SK-N-MC (cell line): ENCODE results near the gene GPR27.

Experiments used
- DNase-seq: peaks from one replicate; pipeline ENCODE4 v3.0.0-alpha.2; 2011; ENCODE audit warnings: low read depth, low spot score
- H3K27ac ChIP-seq: fragments of 200-600 bp; sonication (generic); 2 replicates; pipeline ENCODE4 v1.5.1; 2016; ENCODE audit warnings: mixed run types
- H3K36me3 ChIP-seq: fragments of 200-600 bp; sonication (generic); 2 replicates; pipeline ENCODE4 v1.6.1; 2017; ENCODE audit warnings: antibody characterized with exemption, low read length, mixed read lengths; ENCODE audit not compliant: insufficient read depth
- H3K4me3 ChIP-seq: fragments of 200-600 bp; sonication (generic); 2 replicates; pipeline ENCODE4 v1.5.1; 2016
- H3K9ac ChIP-seq: fragments of 200-600 bp; sonication (generic); 2 replicates; pipeline ENCODE4 v1.8.0; 2017; ENCODE audit warnings: mixed run types, mixed read lengths; ENCODE audit not compliant: insufficient read length
- H3K9me3 ChIP-seq: fragments of 200-600 bp; sonication (generic); 2 replicates; pipeline ENCODE4 v1.6.1; 2017; ENCODE audit warnings: low read depth, mild to moderate bottlenecking, antibody characterized with exemption, low read length, moderate library complexity, mixed read lengths
- EZH2 ChIP-seq: fragments of 200-600 bp; sonication (generic); IDR thresholded peaks from one replicate; pipeline ENCODE4 v1.6.1; 2017; ENCODE audit warnings: antibody characterized with exemption
- FOXP2 ChIP-seq: optimal IDR thresholded peaks from 2 replicates; pipeline ENCODE3; 2011; ENCODE audit warnings: mild to moderate bottlenecking, moderate library complexity; ENCODE audit not compliant: insufficient read depth; ENCODE audit errors: extremely low read length, control extremely low read depth
- POLR2AphosphoS5 ChIP-seq: IDR thresholded peaks from 2 replicates; pipeline ENCODE4 v1.6.1; 2012; ENCODE audit warnings: mild to moderate bottlenecking, low read depth, low read length, borderline replicate concordance

The GPR27 gene

DNA sequence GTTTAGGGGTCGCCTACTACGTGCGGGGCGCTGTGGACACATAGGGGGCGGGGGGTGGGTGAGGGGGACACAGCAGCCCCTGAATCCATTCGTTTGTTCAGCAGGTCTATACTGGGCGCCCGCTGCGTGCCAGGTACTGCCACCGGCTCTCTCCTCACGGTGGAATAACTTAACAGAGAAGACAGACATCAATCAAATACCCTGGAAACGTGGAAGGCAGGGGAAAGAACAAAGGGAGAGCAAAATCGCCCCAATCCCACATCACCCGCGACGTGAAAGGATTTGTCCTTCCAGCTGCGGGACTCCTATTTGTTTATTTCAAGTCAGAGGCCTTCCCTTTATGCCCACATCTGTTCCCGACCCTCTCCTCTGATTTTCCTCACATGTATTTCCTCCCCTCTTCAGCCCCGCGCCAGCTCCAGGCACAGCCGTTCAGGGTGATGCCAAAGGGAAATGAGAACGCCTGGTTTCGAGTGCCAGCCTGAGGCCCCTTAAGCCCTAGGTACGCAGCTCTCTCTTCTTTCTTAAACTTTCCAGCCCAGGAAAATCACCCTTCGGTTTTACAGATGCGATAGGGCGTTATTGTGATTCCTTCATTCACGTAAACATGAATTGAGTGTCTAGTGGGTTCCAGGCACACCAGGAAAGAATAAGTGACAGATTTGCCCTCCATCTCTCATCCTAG is 32.0 kb downstream of the GPR27 start:
- no peak for DNase-seq

DNA sequence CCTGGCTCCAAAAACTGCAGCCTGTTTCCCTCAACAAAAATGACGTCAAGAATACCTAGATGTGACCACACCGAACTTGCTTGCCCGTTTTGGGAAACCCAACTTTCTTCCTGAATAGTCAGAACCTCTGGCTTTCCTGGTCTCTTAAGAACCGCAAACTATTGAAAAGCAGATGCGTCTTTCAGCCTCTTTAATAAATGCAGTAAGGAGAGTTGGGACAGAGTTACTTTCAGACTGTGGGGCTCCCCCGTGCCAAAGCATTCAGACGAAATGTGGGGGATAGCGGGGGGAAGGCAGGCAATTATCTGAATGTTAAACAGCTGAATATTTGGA is 32.5 kb downstream of the GPR27 start:
- peak overlapping the region; percentile 9; the same call in 1 of the 2 replicates for H3K4me3 ChIP-seq
- 0 out of 2 replicates have a peak overlapping the region, but pooled peaks have one; percentile 42 for H3K27ac ChIP-seq
- TF ChIP-seq POLR2AphosphoS5 = no peak
- TF ChIP-seq EZH2 = no peak
- TF ChIP-seq FOXP2 = no peak
- no peaks in the 10 kb centered on the region for H3K36me3 ChIP-seq
- no peak overlapping the region for H3K9ac ChIP-seq
- DNase-seq = no peak
- no peaks in the 10 kb centered on the region for H3K9me3 ChIP-seq

More for the DNA sequence above, 32.0 kb downstream of the GPR27 start:
- Histone ChIP-seq H3K9me3 (no peaks in the 10 kb centered on the region), H3K36me3 (no peaks in the 10 kb centered on the region), H3K27ac (no peak overlapping the region), H3K4me3 (peak overlapping the region; percentile 80), H3K9ac (peak overlapping the region; percentile 20)
- TF ChIP-seq FOXP2 (no peak), POLR2AphosphoS5 (no peak), EZH2 (no peak)

DNA sequence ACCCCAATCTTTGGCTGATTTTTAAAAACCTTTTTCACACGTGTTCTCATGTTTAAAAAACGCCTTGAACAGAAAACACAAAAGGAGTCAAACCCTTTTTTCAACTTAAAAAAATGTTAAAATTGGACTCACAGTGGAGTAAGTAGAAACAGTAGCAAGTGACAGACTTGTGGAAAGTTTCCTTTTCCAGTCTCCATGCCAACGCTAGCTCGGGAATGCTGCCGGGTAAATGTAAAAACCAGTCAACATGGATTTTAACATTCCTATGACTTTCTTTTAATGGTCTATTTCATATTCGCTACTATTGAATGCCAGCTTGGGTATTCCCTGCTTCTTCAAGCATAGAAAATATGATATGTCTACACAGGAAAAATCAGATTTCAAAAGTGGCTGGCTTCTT is 32.9 kb downstream of the GPR27 start:
- H3K4me3 ChIP-seq = peak overlapping the region; percentile 9; the same call in 1 of the 2 replicates
- no peak for TF ChIP-seq EZH2
- no peak for TF ChIP-seq FOXP2
- no peak for TF ChIP-seq POLR2AphosphoS5
- 0 out of 2 replicates have a peak overlapping the region, but pooled peaks have one; percentile 42 for H3K27ac ChIP-seq
- H3K9me3 ChIP-seq = no peaks in the 10 kb centered on the region
- H3K36me3 ChIP-seq = no peaks in the 10 kb centered on the region
- no peak for DNase-seq
- no peak overlapping the region for H3K9ac ChIP-seq

DNA sequence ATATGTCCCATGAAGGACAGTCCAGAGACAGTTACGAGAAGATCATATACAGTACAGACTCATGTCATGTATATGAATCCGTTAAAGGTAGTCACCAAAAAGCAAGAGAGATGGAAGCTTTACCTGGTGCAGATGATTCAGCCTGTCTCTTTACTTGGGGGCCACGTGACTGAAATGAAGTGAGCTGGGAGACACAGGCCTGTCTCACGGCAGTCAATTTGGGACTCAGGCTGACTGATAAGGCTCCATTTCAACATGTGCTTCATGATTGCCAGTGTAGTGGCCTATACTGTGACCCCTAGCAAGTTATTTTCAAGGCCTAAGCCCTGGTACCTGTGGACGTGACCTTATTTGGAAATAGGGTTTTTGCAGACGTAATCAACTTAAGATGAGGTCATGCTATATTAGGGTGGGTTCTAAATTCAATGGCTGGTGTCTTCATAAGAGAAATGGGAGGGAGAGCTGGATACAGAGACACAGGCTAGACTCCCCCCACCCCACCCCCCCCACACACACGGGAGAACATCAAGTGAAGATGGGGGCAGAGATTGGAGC is 34.3 kb downstream of the GPR27 start:
- Histone ChIP-seq H3K36me3 (no peaks in the 10 kb centered on the region), H3K27ac (no peak overlapping the region), H3K4me3 (no peak overlapping the region), H3K9ac (no peak overlapping the region), H3K9me3 (no peaks in the 10 kb centered on the region)
- TF ChIP-seq EZH2 = no peak
- no peak for TF ChIP-seq FOXP2
- no peak for TF ChIP-seq POLR2AphosphoS5
- DNase-seq = no peak

DNA sequence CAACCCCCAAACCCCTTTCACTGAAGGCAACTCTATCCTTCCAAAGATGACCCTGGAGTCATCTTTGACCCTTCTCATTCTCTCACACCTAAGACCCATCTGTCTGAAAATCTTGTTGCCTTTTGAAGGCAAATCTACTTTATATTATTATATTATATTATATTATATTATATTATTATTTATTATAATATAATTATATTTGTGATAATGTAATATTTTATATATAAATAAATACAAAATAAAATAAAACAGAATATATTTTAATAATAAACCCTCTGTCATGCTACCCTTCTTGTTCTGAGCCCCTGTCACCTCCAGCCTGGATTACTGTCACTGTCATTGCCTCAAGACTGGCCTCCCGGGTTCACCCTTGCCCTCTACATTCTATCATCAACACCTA is 36.3 kb downstream of the GPR27 start:
- Histone ChIP-seq H3K27ac (no peak overlapping the region), H3K36me3 (no peaks in the 10 kb centered on the region), H3K9me3 (no peaks in the 10 kb centered on the region), H3K4me3 (no peak overlapping the region), H3K9ac (no peak overlapping the region)
- TF ChIP-seq EZH2 = no peak
- no peak for TF ChIP-seq FOXP2
- no peak for TF ChIP-seq POLR2AphosphoS5
- no peak for DNase-seq

DNA sequence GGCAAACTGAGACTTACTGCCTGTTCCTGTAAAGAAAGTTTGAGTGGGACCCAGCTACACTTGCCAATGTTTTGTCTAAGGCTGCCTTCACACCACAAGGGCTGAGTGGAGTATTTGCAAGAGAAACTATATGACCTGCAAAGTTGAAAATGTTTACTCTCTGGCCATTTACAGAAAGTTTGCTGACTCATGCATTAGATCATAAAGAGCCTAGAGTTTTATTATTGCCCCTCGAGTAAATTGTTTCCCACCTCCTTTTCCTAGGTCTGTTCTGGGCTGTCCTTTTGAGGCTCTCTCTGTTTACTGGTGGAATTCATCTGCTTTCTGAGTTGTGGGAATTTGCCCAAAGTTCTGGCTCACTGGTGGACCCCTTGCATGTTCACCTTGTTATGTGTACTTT is 38.0 kb downstream of the GPR27 start:
- Histone ChIP-seq H3K9me3 (no peaks in the 10 kb centered on the region), H3K27ac (no peak overlapping the region)
- TF ChIP-seq FOXP2 (no peak), POLR2AphosphoS5 (no peak), EZH2 (no peak)

DNA sequence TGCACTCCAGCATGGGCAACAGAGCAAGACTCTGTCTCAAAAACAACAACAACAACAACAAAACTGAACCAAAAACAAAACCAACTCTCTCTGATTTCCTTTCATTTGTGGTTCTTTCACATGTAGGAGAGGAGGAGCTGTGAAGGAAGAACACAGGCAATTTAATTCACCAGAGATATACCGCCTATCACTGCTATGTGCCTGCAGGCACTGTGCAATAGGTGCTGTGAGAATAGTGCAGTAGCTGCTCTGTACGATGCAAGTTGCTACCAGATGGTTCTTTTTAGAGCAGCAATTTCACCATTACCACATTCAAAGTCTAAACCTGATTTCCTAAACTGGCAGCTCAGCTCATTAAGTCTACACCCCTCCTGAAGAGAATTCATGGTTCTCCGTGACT is 42.6 kb downstream of the GPR27 start:
- Histone ChIP-seq H3K9ac (no peak overlapping the region), H3K9me3 (no peaks in the 10 kb centered on the region), H3K36me3 (no peaks in the 10 kb centered on the region), H3K27ac (peak overlapping the region; percentile 26; the same call in 1 of the 2 replicates), H3K4me3 (0 out of 2 replicates have a peak overlapping the region, but pooled peaks have one; percentile 1)
- peak; percentile 44 for DNase-seq
- TF ChIP-seq EZH2 = no peak
- TF ChIP-seq POLR2AphosphoS5 = no peak
- peak; percentile 22 for TF ChIP-seq FOXP2

More for the DNA sequence above, 38.0 kb downstream of the GPR27 start:
- Histone ChIP-seq H3K4me3 (no peak overlapping the region), H3K9ac (no peak overlapping the region), H3K36me3 (no peaks in the 10 kb centered on the region)
- DNase-seq = no peak

DNA sequence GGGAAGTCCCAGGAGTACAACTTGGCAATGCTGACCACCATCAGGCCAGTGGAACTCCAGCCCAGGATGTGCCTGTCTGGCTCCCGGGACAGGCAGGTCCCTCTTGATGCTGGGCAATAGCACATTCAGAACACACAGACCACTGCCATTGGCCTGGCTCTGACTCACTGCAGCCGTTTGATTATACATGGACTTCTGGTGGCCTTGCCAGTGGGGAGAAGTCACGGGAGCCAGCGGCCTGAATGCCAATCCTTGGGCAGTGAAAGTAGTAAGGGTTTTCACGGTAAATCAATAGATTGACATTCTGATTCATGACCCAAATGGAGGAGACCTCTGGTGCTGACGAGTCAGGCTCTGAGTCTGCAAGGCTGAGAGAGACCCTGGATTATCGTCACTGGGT is 43.8 kb downstream of the GPR27 start:
- DNase-seq = no peak
- Histone ChIP-seq H3K4me3 (no peak overlapping the region), H3K9me3 (no peaks in the 10 kb centered on the region), H3K27ac (no peak overlapping the region), H3K9ac (no peak overlapping the region), H3K36me3 (no peaks in the 10 kb centered on the region)
- no peak for TF ChIP-seq EZH2
- no peak for TF ChIP-seq FOXP2
- TF ChIP-seq POLR2AphosphoS5 = no peak
